ENCODE results near the gene CUEDC2.
A peak's percentile ranks its signal among the peaks of the same experiment; 100 is the strongest.

The CUEDC2 gene

DNA sequence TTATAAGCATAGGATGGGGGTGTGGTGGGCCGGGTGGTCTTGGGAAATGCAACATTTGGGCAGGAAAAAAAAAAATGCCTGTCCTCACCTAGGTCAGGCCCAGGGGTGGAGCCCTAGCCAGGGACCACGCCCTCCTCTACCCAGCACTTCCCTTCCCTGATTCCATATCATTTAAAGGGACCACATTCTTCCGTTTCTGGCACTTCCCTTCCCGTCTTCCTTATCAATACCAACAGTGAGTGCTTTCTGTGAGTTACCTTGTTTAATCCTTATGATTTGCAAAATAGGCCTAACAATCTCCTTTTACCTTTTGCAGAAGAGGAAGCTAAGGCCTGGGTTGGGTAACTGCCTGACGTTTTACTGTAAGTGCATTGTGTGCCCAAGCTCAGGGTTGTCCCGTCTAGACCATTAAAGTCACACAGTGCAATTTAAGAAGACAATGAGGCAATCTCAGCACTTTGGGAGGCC is 35.6 kb upstream of the CUEDC2 start:
- POLR2A ChIA-PET, result interaction anchor here (0.7 kb wide), 1 partner anchor 12 kb away, joined by 3 read pairs; no protein-coding TSS in a partner anchor

DNA sequence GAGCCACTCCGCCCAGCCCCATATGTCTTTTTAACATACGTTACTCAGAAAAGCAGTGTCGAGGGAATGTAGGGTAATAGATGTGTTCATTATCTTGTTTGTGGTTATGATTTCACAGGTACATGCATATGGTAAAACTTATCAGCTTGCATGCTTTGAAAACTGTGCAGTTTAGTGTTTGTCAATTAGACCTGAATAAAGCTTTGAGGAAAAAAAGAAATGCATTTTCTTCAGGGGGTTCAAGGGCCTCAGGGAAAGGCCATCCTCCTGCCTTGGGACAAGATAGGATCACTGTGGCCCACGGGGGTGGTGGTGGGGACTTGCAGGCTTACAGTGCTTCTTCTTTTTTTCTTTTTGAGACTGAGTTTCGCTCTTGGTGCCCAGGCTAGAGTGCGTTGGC is 34.9 kb upstream of the CUEDC2 start:
- no peaks in the 10 kb centered on the region for H3K4me1 ChIP-seq (ENCODE audit: control insufficient read depth, insufficient read depth, low read length)
- H3K4me3 ChIP-seq (ENCODE audit: low read depth, low read length), result no peak overlapping the region
- TF ChIP-seq ZXDB (tag by site-specific recombination; IDR thresholded peaks at IDR 0.05), result no peak
- TF ChIP-seq, protein P1, sequence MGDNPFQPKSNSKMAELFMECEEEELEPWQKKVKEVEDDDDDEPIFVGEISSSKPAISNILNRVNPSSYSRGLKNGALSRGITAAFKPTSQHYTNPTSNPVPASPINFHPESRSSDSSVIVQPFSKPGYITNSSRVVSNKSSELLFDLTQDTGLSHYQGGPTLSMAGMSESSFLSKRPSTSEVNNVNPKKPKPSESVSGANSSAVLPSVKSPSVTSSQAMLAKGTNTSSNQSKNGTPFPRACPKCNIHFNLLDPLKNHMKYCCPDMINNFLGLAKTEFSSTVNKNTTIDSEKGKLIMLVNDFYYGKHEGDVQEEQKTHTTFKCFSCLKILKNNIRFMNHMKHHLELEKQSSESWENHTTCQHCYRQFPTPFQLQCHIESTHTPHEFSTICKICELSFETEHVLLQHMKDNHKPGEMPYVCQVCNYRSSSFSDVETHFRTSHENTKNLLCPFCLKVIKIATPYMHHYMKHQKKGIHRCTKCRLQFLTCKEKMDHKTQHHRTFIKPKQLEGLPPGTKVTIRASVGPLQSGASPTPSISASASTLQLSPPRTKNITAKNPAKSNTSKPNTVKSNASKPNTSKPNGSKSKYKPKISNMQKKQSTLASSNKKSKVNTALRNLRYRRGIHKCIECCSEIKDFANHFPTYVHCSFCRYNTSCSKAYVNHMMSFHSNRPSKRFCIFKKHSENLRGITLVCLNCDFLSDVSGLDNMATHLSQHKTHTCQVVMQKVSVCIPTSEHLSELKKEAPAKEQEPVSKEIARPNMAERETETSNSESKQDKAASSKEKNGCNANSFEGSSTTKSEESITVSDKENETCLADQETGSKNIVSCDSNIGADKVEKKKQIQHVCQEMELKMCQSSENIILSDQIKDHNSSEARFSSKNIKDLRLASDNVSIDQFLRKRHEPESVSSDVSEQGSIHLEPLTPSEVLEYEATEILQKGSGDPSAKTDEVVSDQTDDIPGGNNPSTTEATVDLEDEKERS (tag by site-specific recombination; IDR thresholded peaks at IDR 0.05), result no peak
- no peak for TF ChIP-seq ZNF23 (tag by site-specific recombination; IDR thresholded peaks at IDR 0.05; ENCODE audit: borderline replicate concordance)
- H3K9me3 ChIP-seq (ENCODE audit: control insufficient read depth, insufficient read depth, low read depth, low read length), result no peaks in the 10 kb centered on the region
- no peak overlapping the region for H3K27ac ChIP-seq (ENCODE audit: extremely low read depth, low read depth, low read length)
- ChIA-PET POLR2A (no interaction called here), CTCF (interaction anchor here (1.5 to 3.2 kb wide), 2 partner anchors 11 to 116 kb away, joined by 3 to 8 read pairs; no protein-coding TSS in a partner anchor)
- peaks cover 0 to 16% of the 10 kb centered on the region in 2 experiments; a peak in 1 of 3 replicates for H3K36me3 ChIP-seq (ENCODE audit: control insufficient read depth in 2 of 2, insufficient read depth in 1 of 2, low read length in 2 of 2)

More for the DNA sequence above, 35.6 kb upstream of the CUEDC2 start:
- CTCF ChIA-PET, result interaction anchor here (0.5 to 3.2 kb wide), 4 partner anchors 11 to 298 kb away, joined by 3 to 8 read pairs (median 3); no protein-coding TSS in a partner anchor
- Histone ChIP-seq H3K27ac (ENCODE audit: extremely low read depth, low read depth, low read length) (no peak overlapping the region), H3K9me3 (ENCODE audit: control insufficient read depth, insufficient read depth, low read depth, low read length) (no peaks in the 10 kb centered on the region), H3K4me1 (ENCODE audit: control insufficient read depth, insufficient read depth, low read length) (no peaks in the 10 kb centered on the region), H3K36me3 (ENCODE audit: control insufficient read depth in 2 of 2, insufficient read depth in 1 of 2, low read length in 2 of 2) (peaks cover 0 to 16% of the 10 kb centered on the region in 2 experiments; a peak in 1 of 3 replicates), H3K4me3 (ENCODE audit: low read depth, low read length) (no peak overlapping the region)
- TF ChIP-seq ZNF600 (tag by site-specific recombination; IDR thresholded peaks at IDR 0.05) (peak; percentile 47; the same call in 1 of the 2 replicates), KLF1 (tag by site-specific recombination; IDR thresholded peaks at IDR 0.05) (peak; percentile 67), ZNF623 (tag by site-specific recombination; IDR thresholded peaks at IDR 0.05) (no peak)

DNA sequence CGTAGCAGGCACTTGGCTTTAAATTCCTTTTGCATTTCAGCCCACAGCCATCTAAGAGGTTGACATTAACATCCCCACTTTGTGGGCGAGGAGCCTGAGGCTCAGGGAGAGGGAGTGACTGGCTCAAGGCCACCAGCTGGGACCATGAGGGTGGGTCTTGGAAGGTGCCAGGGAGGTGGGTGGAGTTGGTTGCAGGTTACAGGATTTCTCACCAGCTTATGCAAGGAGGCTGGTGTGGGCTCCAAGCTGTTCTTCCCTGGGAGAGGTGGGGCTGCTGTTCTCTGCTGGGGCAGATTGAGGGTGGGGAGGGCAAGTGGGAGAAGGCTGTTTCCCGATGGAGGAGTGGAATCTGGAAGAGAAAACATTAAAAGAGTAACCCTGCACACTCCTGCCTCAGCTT is 33.1 kb upstream of the CUEDC2 start:
- Histone ChIP-seq H3K27ac (ENCODE audit: extremely low read depth, low read depth, low read length) (no peak overlapping the region), H3K36me3 (ENCODE audit: control insufficient read depth in 2 of 2, insufficient read depth in 1 of 2, low read length in 2 of 2) (peaks cover 0 to 16% of the 10 kb centered on the region in 2 experiments; a peak in 1 of 3 replicates), H3K4me3 (ENCODE audit: low read depth, low read length) (no peak overlapping the region), H3K4me1 (ENCODE audit: control insufficient read depth, insufficient read depth, low read length) (0 out of 2 replicates have a peak, but pooled peaks cover 2% of the 10 kb centered on the region), H3K9me3 (ENCODE audit: control insufficient read depth, insufficient read depth, low read depth, low read length) (no peaks in the 10 kb centered on the region)
- TF ChIP-seq KLF1 (tag by site-specific recombination; IDR thresholded peaks at IDR 0.05) (peak; percentile 96), BCL11B (tag by site-specific recombination; IDR thresholded peaks at IDR 0.05; ENCODE audit: low read depth) (no peak), ZFHX2 (tag by site-specific recombination; conservative IDR thresholded peaks at IDR 0.05) (peak; percentile 94), EGR2 (tag by site-specific recombination; IDR thresholded peaks at IDR 0.05; ENCODE audit: low read depth) (peak; percentile 98)
- TF ChIP-seq, protein P2, sequence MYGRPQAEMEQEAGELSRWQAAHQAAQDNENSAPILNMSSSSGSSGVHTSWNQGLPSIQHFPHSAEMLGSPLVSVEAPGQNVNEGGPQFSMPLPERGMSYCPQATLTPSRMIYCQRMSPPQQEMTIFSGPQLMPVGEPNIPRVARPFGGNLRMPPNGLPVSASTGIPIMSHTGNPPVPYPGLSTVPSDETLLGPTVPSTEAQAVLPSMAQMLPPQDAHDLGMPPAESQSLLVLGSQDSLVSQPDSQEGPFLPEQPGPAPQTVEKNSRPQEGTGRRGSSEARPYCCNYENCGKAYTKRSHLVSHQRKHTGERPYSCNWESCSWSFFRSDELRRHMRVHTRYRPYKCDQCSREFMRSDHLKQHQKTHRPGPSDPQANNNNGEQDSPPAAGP (tag by site-specific recombination; IDR thresholded peaks at IDR 0.05), result peak; percentile 79
- ChIA-PET POLR2A (interaction anchor here (0.5 kb wide), 1 partner anchor 12 kb away, joined by 3 read pairs; no protein-coding TSS in a partner anchor), CTCF (no interaction called here)

DNA sequence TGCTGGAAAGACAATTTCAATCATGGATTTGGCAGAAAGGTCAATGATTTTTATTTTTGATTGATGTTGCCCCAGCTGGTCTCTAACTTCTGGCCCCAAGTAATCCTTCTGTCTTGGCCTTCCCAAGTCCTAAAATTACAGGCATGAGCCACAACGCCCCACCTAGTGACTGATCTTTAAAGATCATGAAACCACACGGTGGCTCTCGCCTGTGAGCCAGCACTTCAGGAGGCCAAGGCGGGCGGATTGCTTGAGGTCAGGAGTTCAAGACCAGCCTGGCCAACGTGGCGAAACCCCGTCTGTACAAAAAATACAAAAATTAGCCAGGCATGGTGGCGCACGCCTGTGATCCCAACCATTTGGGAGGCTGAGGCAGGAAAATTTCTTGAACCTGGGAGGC is 31.6 kb upstream of the CUEDC2 start:
- Histone ChIP-seq H3K4me3 (ENCODE audit: low read depth, low read length) (no peak overlapping the region), H3K27ac (ENCODE audit: extremely low read depth, low read depth, low read length) (no peak overlapping the region), H3K4me1 (ENCODE audit: control insufficient read depth, insufficient read depth, low read length) (0 out of 2 replicates have a peak, but pooled peaks cover 2% of the 10 kb centered on the region), H3K9me3 (ENCODE audit: control insufficient read depth, insufficient read depth, low read depth, low read length) (no peaks in the 10 kb centered on the region), H3K36me3 (ENCODE audit: control insufficient read depth in 2 of 2, insufficient read depth in 1 of 2, low read length in 2 of 2) (peaks cover 0 to 6% of the 10 kb centered on the region in 2 experiments; a peak in 1 of 3 replicates)
- CTCF ChIA-PET, result interaction anchor here (0.7 kb wide), 1 partner anchor 65 kb away, joined by 5 read pairs; no protein-coding TSS in a partner anchor
- POLR2A ChIA-PET, result no interaction called here
- TF ChIP-seq, protein P3, sequence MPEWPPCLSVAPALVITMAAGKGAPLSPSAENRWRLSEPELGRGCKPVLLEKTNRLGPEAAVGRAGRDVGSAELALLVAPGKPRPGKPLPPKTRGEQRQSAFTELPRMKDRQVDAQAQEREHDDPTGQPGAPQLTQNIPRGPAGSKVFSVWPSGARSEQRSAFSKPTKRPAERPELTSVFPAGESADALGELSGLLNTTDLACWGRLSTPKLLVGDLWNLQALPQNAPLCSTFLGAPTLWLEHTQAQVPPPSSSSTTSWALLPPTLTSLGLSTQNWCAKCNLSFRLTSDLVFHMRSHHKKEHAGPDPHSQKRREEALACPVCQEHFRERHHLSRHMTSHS (tag by site-specific recombination; IDR thresholded peaks at IDR 0.05), result no peak
- TF ChIP-seq ZNF426 (tag by site-specific recombination; IDR thresholded peaks at IDR 0.05), result no peak
- no peak for TF ChIP-seq BCL11A (tag by site-specific recombination; IDR thresholded peaks at IDR 0.05; ENCODE audit: low read depth)
- TF ChIP-seq ZNF747 (tag by site-specific recombination; IDR thresholded peaks at IDR 0.05), result no peak
- TF ChIP-seq, protein P4, sequence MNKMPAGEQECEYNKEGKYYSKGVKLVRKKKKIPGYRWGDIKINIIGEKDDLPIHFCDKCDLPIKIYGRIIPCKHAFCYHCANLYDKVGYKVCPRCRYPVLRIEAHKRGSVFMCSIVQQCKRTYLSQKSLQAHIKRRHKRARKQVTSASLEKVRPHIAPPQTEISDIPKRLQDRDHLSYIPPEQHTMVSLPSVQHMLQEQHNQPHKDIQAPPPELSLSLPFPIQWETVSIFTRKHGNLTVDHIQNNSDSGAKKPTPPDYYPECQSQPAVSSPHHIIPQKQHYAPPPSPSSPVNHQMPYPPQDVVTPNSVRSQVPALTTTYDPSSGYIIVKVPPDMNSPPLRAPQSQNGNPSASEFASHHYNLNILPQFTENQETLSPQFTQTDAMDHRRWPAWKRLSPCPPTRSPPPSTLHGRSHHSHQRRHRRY (tag by site-specific recombination; IDR thresholded peaks at IDR 0.05), result no peak
- no peak for TF ChIP-seq MZF1 (tag by site-specific recombination; IDR thresholded peaks at IDR 0.05; ENCODE audit: borderline replicate concordance)
- no peak for TF ChIP-seq ZNF416 (tag by site-specific recombination; IDR thresholded peaks at IDR 0.05)
- TF ChIP-seq, protein P5, sequence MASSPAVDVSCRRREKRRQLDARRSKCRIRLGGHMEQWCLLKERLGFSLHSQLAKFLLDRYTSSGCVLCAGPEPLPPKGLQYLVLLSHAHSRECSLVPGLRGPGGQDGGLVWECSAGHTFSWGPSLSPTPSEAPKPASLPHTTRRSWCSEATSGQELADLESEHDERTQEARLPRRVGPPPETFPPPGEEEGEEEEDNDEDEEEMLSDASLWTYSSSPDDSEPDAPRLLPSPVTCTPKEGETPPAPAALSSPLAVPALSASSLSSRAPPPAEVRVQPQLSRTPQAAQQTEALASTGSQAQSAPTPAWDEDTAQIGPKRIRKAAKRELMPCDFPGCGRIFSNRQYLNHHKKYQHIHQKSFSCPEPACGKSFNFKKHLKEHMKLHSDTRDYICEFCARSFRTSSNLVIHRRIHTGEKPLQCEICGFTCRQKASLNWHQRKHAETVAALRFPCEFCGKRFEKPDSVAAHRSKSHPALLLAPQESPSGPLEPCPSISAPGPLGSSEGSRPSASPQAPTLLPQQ (tag by site-specific recombination; IDR thresholded peaks at IDR 0.05), result no peak
